Astrocyte (in vitro differentiated cells and primary cell): ENCODE measurements around the gene ACSF2. TPM values are rescaled to one million over a fixed set of nuclear protein-coding genes. Genes with fewer than 3 reads are reported as not detected.
A peak's percentile ranks its signal among the peaks of the same experiment; 100 is the strongest.
"Not testable (repeated sequence)": the region's sequence is repeated elsewhere in the genome, so short reads cannot be mapped to it uniquely, and the experiment has no call there.

ENCODE experiments used
- DNase-seq: peaks from one replicate; pipeline ENCODE4 v3.0.0-alpha.2; 2010; ENCODE audit warnings: low read depth
- FAIRE-seq: peaks from 2 replicates; lab custom pipeline; 2011; peaks lifted over from hg19 to GRCh38; lab: Jason Lieb, UNC
- H2AFZ ChIP-seq: 2 replicates; pipeline ENCODE4 v1.6.0; 2012; ENCODE audit warnings: low read depth, low read length, inconsistent platforms
- H3K27ac ChIP-seq: 2 replicates; pipeline ENCODE4 v1.5.1; 2011; ENCODE audit warnings: low read depth, low read length, inconsistent platforms
- H3K27me3 ChIP-seq: 2 replicates; pipeline ENCODE4 v1.6.0; 2011; ENCODE audit warnings: low read length, inconsistent platforms; ENCODE audit not compliant: insufficient read depth
- H3K36me3 ChIP-seq: 2 replicates; pipeline ENCODE4 v1.5.1; 2011; ENCODE audit warnings: low read length, inconsistent platforms; ENCODE audit not compliant: insufficient read depth
- H3K4me1 ChIP-seq: 2 replicates; pipeline ENCODE4 v1.5.1; 2011; ENCODE audit warnings: low read length, inconsistent platforms; ENCODE audit not compliant: insufficient read depth
- H3K4me2 ChIP-seq: 2 replicates; pipeline ENCODE4 v1.6.0; 2012; ENCODE audit warnings: low read length, inconsistent platforms
- H3K4me3 ChIP-seq: 2 replicates; pipeline ENCODE4 v1.5.1; 2011; ENCODE audit warnings: low read depth, mild to moderate bottlenecking, low read length, inconsistent platforms; ENCODE audit not compliant: insufficient read depth
- H3K79me2 ChIP-seq: 2 replicates; pipeline ENCODE4 v1.6.0; 2012; ENCODE audit warnings: mild to moderate bottlenecking, low read length, inconsistent platforms; ENCODE audit not compliant: insufficient read depth
- H3K9ac ChIP-seq: 2 replicates; pipeline ENCODE4 v1.6.0; 2012; ENCODE audit warnings: mild to moderate bottlenecking, low read length, inconsistent platforms
- H3K9me3 ChIP-seq: 2 replicates; pipeline ENCODE4 v1.5.1; 2012; ENCODE audit warnings: low read depth, mild to moderate bottlenecking, low read length, inconsistent platforms; ENCODE audit not compliant: insufficient read depth
- H4K20me1 ChIP-seq: 2 replicates; pipeline ENCODE4 v1.6.0; 2012; ENCODE audit warnings: low read length, inconsistent platforms; ENCODE audit not compliant: insufficient read depth
- H3K27ac Mint-ChIP-seq: one replicate; pipeline ENCODE4 v1.8.0; 2021; ENCODE audit warnings: mild to moderate bottlenecking, mixed read lengths; ENCODE audit not compliant: unreplicated experiment
- H3K27me3 Mint-ChIP-seq: one replicate; pipeline ENCODE4 v1.8.0; 2021; ENCODE audit warnings: low read depth, mixed read lengths; ENCODE audit not compliant: unreplicated experiment
- H3K36me3 Mint-ChIP-seq: one replicate; pipeline ENCODE4 v1.8.0; 2021; ENCODE audit warnings: low read depth, mixed read lengths; ENCODE audit not compliant: unreplicated experiment
- H3K4me1 Mint-ChIP-seq: one replicate; pipeline ENCODE4 v1.8.0; 2021; ENCODE audit warnings: low read depth, mixed read lengths; ENCODE audit not compliant: unreplicated experiment
- H3K4me3 Mint-ChIP-seq: one replicate; pipeline ENCODE4 v1.8.0; 2021; ENCODE audit warnings: mild to moderate bottlenecking, moderate library complexity, mixed read lengths; ENCODE audit not compliant: unreplicated experiment
- H3K9me3 Mint-ChIP-seq: one replicate; pipeline ENCODE4 v1.8.0; 2021; ENCODE audit warnings: mild to moderate bottlenecking, mixed read lengths; ENCODE audit not compliant: unreplicated experiment
- CTCF ChIP-seq: IDR thresholded peaks from 2 replicates; pipeline ENCODE4 v1.5.1; 2011; ENCODE audit warnings: low read depth, mild to moderate bottlenecking, inconsistent platforms, low read length, moderate library complexity; ENCODE audit not compliant: insufficient read depth
- EZH2 ChIP-seq: IDR thresholded peaks from 2 replicates; pipeline ENCODE4 v1.6.1; 2012; ENCODE audit warnings: mild to moderate bottlenecking, low read length, inconsistent platforms; ENCODE audit not compliant: insufficient read depth
- total RNA-seq: library from RNA; stranded (reverse); gene quantifications from 2 replicates; pipeline ENCODE4 v1.2.1, GENCODE V29; 2021

ACSF2 gene
- total RNA-seq, 1 donor from 2014 or later = 28.3 TPM

GRCh38 chr17:50397111-50397918 lies 28.7 kb upstream of the ACSF2 start, which contains the start of gene LRRC59:
LRRC59 (minus strand) TSS chr17:50397523; CDS start chr17:50397317, 206 bp downstream.
- Histone ChIP-seq H3K27ac (peak within 1 kb of the TSS; percentile 97), H3K9me3 (no peaks in the 10 kb centered on the region), H3K36me3 (peaks cover 25% of the 10 kb centered on the region), H3K4me1 (peaks cover 15% of the 10 kb centered on the region), H4K20me1 (peaks cover 47% of the 10 kb centered on the region), H3K9ac (peak within 1 kb of the TSS; percentile 99), H3K27me3 (no peaks in the 10 kb centered on the region), H3K79me2 (peaks cover 51% of the 10 kb centered on the region), H3K4me3 (peak within 1 kb of the TSS; percentile 99), H2AFZ (peak within 1 kb of the TSS; percentile 95), H3K4me2 (peak within 1 kb of the TSS; percentile 98)
- Mint-ChIP-seq H3K9me3 (no peaks in the 10 kb centered on the region), H3K27me3 (no peaks in the 10 kb centered on the region), H3K4me3 (peak within 1 kb of the TSS; percentile 99), H3K4me1 (peaks cover 10% of the 10 kb centered on the region), H3K27ac (peak within 1 kb of the TSS; percentile 92), H3K36me3 (peaks cover 12% of the 10 kb centered on the region)
- DNase-seq = peak; percentile 62
- FAIRE-seq = no peak
- TF ChIP-seq EZH2 (no peak), CTCF (peak; percentile 67)

GRCh38 chr17:50397919-50398285 lies 28.1 kb upstream of the ACSF2 start:
- no peaks in the 10 kb centered on the region for H3K27me3 Mint-ChIP-seq
- Histone ChIP-seq H3K27ac (no peak overlapping the region), H3K4me1 (peaks cover 15% of the 10 kb centered on the region), H2AFZ (peak overlapping the region; percentile 95), H3K36me3 (peaks cover 19% of the 10 kb centered on the region), H3K27me3 (no peaks in the 10 kb centered on the region), H4K20me1 (peaks cover 41% of the 10 kb centered on the region), H3K4me3 (peak overlapping the region; percentile 99), H3K4me2 (peak overlapping the region; percentile 98), H3K9ac (peak overlapping the region; percentile 99), H3K9me3 (no peaks in the 10 kb centered on the region), H3K79me2 (peaks cover 45% of the 10 kb centered on the region)
- no peak for TF ChIP-seq EZH2
- no peak for TF ChIP-seq CTCF
- no peak for DNase-seq
- no peak for FAIRE-seq
- H3K4me1 Mint-ChIP-seq = peaks cover 10% of the 10 kb centered on the region
- peak overlapping the region; percentile 80 for H3K27ac Mint-ChIP-seq
- peaks cover 12% of the 10 kb centered on the region for H3K36me3 Mint-ChIP-seq
- peak overlapping the region; percentile 99 for H3K4me3 Mint-ChIP-seq
- no peaks in the 10 kb centered on the region for H3K9me3 Mint-ChIP-seq

- not testable (repeated sequence) for FAIRE-seq
- H3K4me1 ChIP-seq = peaks cover 15% of the 10 kb centered on the region
Observed at GRCh38 chr17:50398672-50399071, 27.3 kb upstream of the ACSF2 start.

GRCh38 chr17:50399591-50399990 lies 26.4 kb upstream of the ACSF2 start:
- not testable (repeated sequence) for H3K36me3 ChIP-seq, FAIRE-seq, H3K9ac ChIP-seq, H3K36me3 Mint-ChIP-seq, H3K27ac Mint-ChIP-seq, DNase-seq, H3K9me3 ChIP-seq, H3K4me3 Mint-ChIP-seq, H3K9me3 Mint-ChIP-seq, H3K27ac ChIP-seq, H3K4me3 ChIP-seq, H2AFZ ChIP-seq, H3K4me2 ChIP-seq, H3K27me3 ChIP-seq, H3K27me3 Mint-ChIP-seq, H3K4me1 Mint-ChIP-seq
- peaks cover 28% of the 10 kb centered on the region for H3K79me2 ChIP-seq
- H4K20me1 ChIP-seq = peaks cover 24% of the 10 kb centered on the region
- H3K4me1 ChIP-seq = peaks cover 13% of the 10 kb centered on the region

More at GRCh38 chr17:50398672-50399071, 27.3 kb upstream of the ACSF2 start:
- not testable (repeated sequence) for H3K9me3 Mint-ChIP-seq, DNase-seq, H3K27me3 Mint-ChIP-seq, H3K36me3 Mint-ChIP-seq, H3K9me3 ChIP-seq, H3K27me3 ChIP-seq, H3K9ac ChIP-seq, H3K4me1 Mint-ChIP-seq, H3K27ac ChIP-seq, H2AFZ ChIP-seq, H3K27ac Mint-ChIP-seq, H3K4me2 ChIP-seq, H3K4me3 ChIP-seq
- Histone ChIP-seq H3K79me2 (peaks cover 37% of the 10 kb centered on the region), H4K20me1 (peaks cover 33% of the 10 kb centered on the region), H3K36me3 (peaks cover 12% of the 10 kb centered on the region)
- peak overlapping the region; percentile 69 for H3K4me3 Mint-ChIP-seq
